Activated CD4-positive, alpha-beta T cell treated with anti-CD3 and anti-CD28 coated beads, Interleukin-2, amount 10 ng/mL, durations not matched to agents 24 days and 14 days (primary cell): ENCODE data around the gene THBS1. TPM values are rescaled to one million over a fixed set of nuclear protein-coding genes. Genes with fewer than 3 reads are reported as not detected.
A peak's percentile ranks its signal among the peaks of the same experiment; 100 is the strongest.

Source experiments
- DNase-seq: peaks from one replicate; pipeline ENCODE4 v3.0.0; 2022
- H3K27ac Mint-ChIP-seq: one replicate; pipeline ENCODE4 v1.8.0; 2022; ENCODE audit warnings: mild to moderate bottlenecking, mixed read lengths
- H3K27me3 Mint-ChIP-seq: one replicate; pipeline ENCODE4 v1.8.0; 2022; ENCODE audit warnings: mixed read lengths
- H3K36me3 Mint-ChIP-seq: one replicate; pipeline ENCODE4 v1.8.0; 2022; ENCODE audit warnings: low read depth, mild to moderate bottlenecking, mixed read lengths
- H3K4me1 Mint-ChIP-seq: one replicate; pipeline ENCODE4 v1.8.0; 2021; ENCODE audit warnings: mixed read lengths
- H3K4me3 Mint-ChIP-seq: one replicate; pipeline ENCODE4 v1.8.0; 2022; ENCODE audit warnings: mild to moderate bottlenecking, moderate library complexity, mixed read lengths
- H3K9me3 Mint-ChIP-seq: one replicate; pipeline ENCODE4 v1.8.0; 2021; ENCODE audit warnings: mixed read lengths
- intact Hi-C: fragments of 100-400 bp; cut with micrococcal nuclease; formaldehyde crosslinking; loops from one replicate; pipeline ENCODE4 v1.15.1; 2023
- total RNA-seq: library from RNA; stranded (reverse); gene quantifications from 2 replicates; pipeline ENCODE4 v1.2.3, GENCODE V29; 2022

The THBS1 gene
- total RNA-seq, 1 donor from 2014 or later: 2.8 TPM

DNA sequence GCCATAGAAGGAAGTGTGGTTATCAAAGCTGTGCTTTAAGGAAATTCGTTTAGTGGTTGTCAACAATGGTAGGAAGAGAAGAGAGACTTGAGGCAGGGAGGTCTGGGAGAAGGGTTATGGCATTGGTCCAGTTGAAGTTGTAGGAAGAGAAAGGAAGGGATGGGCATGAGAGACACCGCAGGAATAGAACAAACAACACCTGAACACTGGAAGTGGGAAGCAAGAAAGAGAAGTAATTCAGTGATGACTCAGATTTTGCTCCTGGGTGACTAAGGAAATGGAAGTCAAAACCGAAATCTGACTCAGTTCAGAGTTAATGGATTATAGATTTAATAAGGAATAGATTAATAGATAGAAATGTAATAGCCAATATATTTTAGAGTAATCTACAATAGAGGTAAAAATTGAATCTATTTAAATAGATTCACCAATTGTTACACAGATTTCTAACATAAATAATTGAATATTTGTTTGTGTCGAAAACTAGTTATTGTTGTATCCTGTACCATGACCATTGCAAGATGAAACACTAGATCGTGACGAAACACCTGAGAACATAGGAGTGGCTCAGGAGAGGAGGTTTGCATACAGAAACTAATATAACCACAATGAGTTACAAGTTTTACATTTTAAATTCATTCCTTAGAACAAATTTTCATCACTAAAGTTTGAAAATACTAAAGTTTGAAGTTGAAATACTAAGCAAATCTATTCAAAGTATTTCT is 36.0 kb downstream of the THBS1 start:
- Mint-ChIP-seq H3K4me1 (peaks cover 4% of the 10 kb centered on the region), H3K27ac (no peak overlapping the region), H3K36me3 (peaks cover 12% of the 10 kb centered on the region), H3K9me3 (peaks cover 23% of the 10 kb centered on the region), H3K4me3 (no peak overlapping the region), H3K27me3 (peaks cover 16% of the 10 kb centered on the region)
- no peak for DNase-seq
- intact Hi-C loops: no loop called here

GRCh38 chr15:39618063-39618823 is 37.4 kb downstream of the THBS1 start:
- DNase-seq: no peak
- Mint-ChIP-seq H3K9me3 (peaks cover 27% of the 10 kb centered on the region), H3K27me3 (peaks cover 12% of the 10 kb centered on the region), H3K4me3 (no peak overlapping the region), H3K4me1 (peaks cover 17% of the 10 kb centered on the region), H3K36me3 (peaks cover 8% of the 10 kb centered on the region), H3K27ac (no peak overlapping the region)
- intact Hi-C loops: no loop called here

DNA sequence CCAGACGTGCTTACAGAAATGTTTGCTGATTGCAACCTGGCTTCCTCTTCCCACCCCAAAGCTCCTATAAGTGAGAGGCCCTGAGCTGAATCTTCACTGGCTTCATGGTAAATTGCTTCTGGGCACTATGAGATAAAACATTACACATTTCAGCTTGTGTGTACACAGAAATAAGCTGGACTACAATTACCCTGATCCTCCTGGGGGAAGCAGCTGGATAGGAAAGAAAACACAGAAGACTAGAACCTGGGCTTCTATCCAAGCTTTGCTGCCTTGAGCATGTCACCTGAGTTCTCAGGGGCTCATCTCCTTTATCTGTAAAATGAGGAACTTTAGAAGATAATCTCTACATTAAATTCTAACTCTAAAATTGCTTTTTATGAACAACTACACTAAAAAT is 40.3 kb downstream of the THBS1 start:
- DNase-seq: no peak
- Mint-ChIP-seq H3K4me3 (no peak overlapping the region), H3K27me3 (peaks cover 8% of the 10 kb centered on the region), H3K27ac (no peak overlapping the region), H3K9me3 (peaks cover 18% of the 10 kb centered on the region), H3K36me3 (peaks cover 12% of the 10 kb centered on the region), H3K4me1 (peaks cover 44% of the 10 kb centered on the region)
- intact Hi-C loops: loop anchor here (10.0 kb wide), 2 partner anchors 1006 to 1066 kb away; no protein-coding TSS in a partner anchor

DNA sequence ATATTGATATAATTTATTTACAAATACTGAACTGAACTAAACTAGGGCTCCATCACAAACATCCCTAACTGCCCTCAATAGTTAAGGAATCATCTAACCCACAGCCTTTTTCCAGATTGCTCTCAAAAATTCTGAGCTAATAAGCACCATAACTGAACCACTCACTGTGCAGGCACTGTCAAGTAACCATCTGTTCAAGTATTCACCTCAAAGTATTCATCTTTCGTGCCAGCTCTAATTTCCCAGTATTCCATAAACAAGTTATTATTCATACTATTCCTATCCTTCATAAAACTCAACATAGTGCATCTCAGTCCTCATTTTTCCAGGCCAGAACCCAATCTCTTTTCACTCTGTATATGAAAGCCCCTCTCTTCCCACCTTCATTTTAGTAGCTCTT is 41.1 kb downstream of the THBS1 start:
- intact Hi-C loops: loop anchor here (10.0 kb wide), 2 partner anchors 1007 to 1067 kb away; no protein-coding TSS in a partner anchor
- no peak overlapping the region for H3K4me3 Mint-ChIP-seq
- H3K9me3 Mint-ChIP-seq: peaks cover 13% of the 10 kb centered on the region
- no peak for DNase-seq
- no peak overlapping the region for H3K27ac Mint-ChIP-seq
- H3K27me3 Mint-ChIP-seq: peaks cover 2% of the 10 kb centered on the region
- H3K36me3 Mint-ChIP-seq: peaks cover 18% of the 10 kb centered on the region
- peaks cover 48% of the 10 kb centered on the region for H3K4me1 Mint-ChIP-seq

GRCh38 chr15:39622660-39623516 is 42.0 kb downstream of the THBS1 start:
- no peak for DNase-seq
- Mint-ChIP-seq H3K36me3 (peaks cover 21% of the 10 kb centered on the region), H3K4me1 (peaks cover 58% of the 10 kb centered on the region), H3K27me3 (no peaks in the 10 kb centered on the region), H3K4me3 (peak overlapping the region; percentile 38), H3K9me3 (peaks cover 13% of the 10 kb centered on the region), H3K27ac (peak overlapping the region; percentile 99)
- intact Hi-C loops: loop anchor here (1.0 to 10.0 kb wide), 3 partner anchors 8 to 1068 kb away; no protein-coding TSS in a partner anchor

- peaks cover 21% of the 10 kb centered on the region for H3K36me3 Mint-ChIP-seq
- DNase-seq: peak; percentile 86
- intact Hi-C loops: loop anchor here (1.0 to 10.0 kb wide), 3 partner anchors 8 to 1069 kb away; no protein-coding TSS in a partner anchor
- peaks cover 63% of the 10 kb centered on the region for H3K4me1 Mint-ChIP-seq
- no peaks in the 10 kb centered on the region for H3K27me3 Mint-ChIP-seq
- H3K27ac Mint-ChIP-seq: peak overlapping the region; percentile 99
- H3K9me3 Mint-ChIP-seq: peaks cover 13% of the 10 kb centered on the region
- peak overlapping the region; percentile 38 for H3K4me3 Mint-ChIP-seq
These were observed 42.7 kb downstream of the THBS1 start for GRCh38 chr15:39623529-39623931.

DNA sequence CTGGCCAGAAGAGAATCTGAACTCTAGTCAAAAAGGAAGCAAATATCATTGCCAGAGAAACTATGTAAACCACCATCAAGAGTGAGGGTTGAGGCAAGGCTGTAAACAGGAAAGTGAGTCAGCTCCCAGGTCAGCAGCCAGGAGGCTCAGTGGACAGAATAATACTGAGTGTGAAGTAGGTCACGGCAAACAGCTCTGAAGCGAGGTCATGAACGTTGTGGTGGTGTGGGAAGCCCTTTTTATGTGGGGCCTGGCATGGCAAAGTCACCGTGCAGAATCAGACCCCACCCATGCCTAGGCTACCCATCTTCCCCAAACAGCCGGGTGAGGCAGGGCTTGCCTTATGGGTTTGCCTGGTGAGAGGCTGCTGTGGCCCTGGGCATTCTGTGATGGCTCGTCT is 43.9 kb downstream of the THBS1 start:
- H3K9me3 Mint-ChIP-seq: peaks cover 16% of the 10 kb centered on the region
- peak overlapping the region; percentile 99 for H3K27ac Mint-ChIP-seq
- intact Hi-C loops: loop anchor here (1.0 to 10.0 kb wide), 5 partner anchors 18 to 1070 kb away; no protein-coding TSS in a partner anchor
- H3K4me3 Mint-ChIP-seq: peak overlapping the region; percentile 76
- H3K4me1 Mint-ChIP-seq: peaks cover 76% of the 10 kb centered on the region
- no peaks in the 10 kb centered on the region for H3K27me3 Mint-ChIP-seq
- peaks cover 25% of the 10 kb centered on the region for H3K36me3 Mint-ChIP-seq
- peak; percentile 90 for DNase-seq

- peak; percentile 63 for DNase-seq
- peak overlapping the region; percentile 76 for H3K4me3 Mint-ChIP-seq
- peaks cover 16% of the 10 kb centered on the region for H3K9me3 Mint-ChIP-seq
- peaks cover 25% of the 10 kb centered on the region for H3K36me3 Mint-ChIP-seq
- no peaks in the 10 kb centered on the region for H3K27me3 Mint-ChIP-seq
- H3K4me1 Mint-ChIP-seq: peaks cover 82% of the 10 kb centered on the region
- intact Hi-C loops: loop anchor here (5.0 to 10.0 kb wide), 3 partner anchors 928 to 1071 kb away; no protein-coding TSS in a partner anchor
- peak overlapping the region; percentile 99 for H3K27ac Mint-ChIP-seq
These were observed 44.6 kb downstream of the THBS1 start for GRCh38 chr15:39625451-39625850.

GRCh38 chr15:39625856-39626255 is 45.0 kb downstream of the THBS1 start:
- peak overlapping the region; percentile 99 for H3K27ac Mint-ChIP-seq
- H3K4me3 Mint-ChIP-seq: peak overlapping the region; percentile 22
- intact Hi-C loops: loop anchor here (5.0 to 10.0 kb wide), 3 partner anchors 929 to 1071 kb away; no protein-coding TSS in a partner anchor
- DNase-seq: no peak
- H3K9me3 Mint-ChIP-seq: peaks cover 16% of the 10 kb centered on the region
- H3K4me1 Mint-ChIP-seq: peaks cover 85% of the 10 kb centered on the region
- H3K36me3 Mint-ChIP-seq: peaks cover 25% of the 10 kb centered on the region
- H3K27me3 Mint-ChIP-seq: no peaks in the 10 kb centered on the region

DNA sequence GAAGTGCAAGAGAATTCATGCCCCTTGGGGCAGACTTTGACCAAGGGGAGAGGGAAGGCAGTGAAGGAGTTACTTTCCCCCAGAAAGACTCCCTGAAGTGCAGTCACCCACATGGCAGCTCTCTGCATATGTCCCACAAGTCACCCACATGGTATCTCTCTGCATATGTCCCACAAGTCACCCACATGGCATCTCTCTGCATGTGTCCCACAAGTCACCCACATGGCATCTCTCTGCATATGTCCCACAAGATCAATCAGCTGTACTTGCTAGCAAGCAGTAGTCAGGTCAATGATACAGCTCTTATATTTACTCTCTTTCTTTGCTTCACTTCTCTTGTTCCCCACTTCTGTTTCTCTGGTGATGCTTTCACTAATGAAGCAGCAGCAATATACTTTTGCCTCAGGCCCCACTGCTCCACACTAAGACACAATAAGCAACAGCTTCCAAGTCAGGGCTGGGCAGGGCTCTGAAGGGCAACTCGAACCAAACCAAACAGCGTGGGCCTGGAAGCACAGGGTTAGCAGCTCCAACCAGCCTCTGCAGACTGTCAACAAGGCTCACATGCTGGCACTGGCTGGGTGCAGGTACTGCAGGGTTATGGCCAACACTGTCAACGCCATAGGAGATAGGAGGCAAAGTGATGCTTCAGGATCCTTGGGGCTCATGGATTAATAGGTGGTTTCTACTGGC is 46.7 kb downstream of the THBS1 start:
- H3K36me3 Mint-ChIP-seq: peaks cover 25% of the 10 kb centered on the region
- intact Hi-C loops: loop anchor here (2.0 to 10.0 kb wide), 4 partner anchors 485 to 1073 kb away; no protein-coding TSS in a partner anchor
- DNase-seq: no peak
- H3K4me1 Mint-ChIP-seq: peaks cover 84% of the 10 kb centered on the region
- peak overlapping the region; percentile 5 for H3K4me3 Mint-ChIP-seq
- H3K9me3 Mint-ChIP-seq: peaks cover 16% of the 10 kb centered on the region
- peak overlapping the region; percentile 35 for H3K27ac Mint-ChIP-seq
- no peaks in the 10 kb centered on the region for H3K27me3 Mint-ChIP-seq

DNA sequence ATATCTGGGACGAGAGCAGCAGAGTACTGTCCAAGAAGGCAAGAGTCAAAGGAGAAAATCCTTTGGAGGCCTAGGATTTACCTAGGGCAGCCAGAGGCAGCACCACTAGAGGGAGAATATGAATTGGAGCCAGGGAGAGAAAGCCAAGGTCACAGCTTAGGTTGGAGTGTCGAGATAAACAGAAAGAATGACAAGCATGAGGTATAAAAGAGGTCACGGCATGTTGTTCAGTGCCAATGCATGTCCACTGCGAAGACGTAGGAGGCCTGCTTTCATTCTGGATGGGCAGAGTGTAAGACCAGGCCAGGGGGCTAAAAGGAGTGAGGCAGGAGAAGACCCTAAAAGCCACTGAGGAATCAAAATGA is 47.2 kb downstream of the THBS1 start:
- no peak overlapping the region for H3K4me3 Mint-ChIP-seq
- H3K4me1 Mint-ChIP-seq: peaks cover 79% of the 10 kb centered on the region
- H3K36me3 Mint-ChIP-seq: peaks cover 25% of the 10 kb centered on the region
- no peak for DNase-seq
- H3K9me3 Mint-ChIP-seq: peaks cover 11% of the 10 kb centered on the region
- no peaks in the 10 kb centered on the region for H3K27me3 Mint-ChIP-seq
- peak overlapping the region; percentile 35 for H3K27ac Mint-ChIP-seq
- intact Hi-C loops: loop anchor here (2.0 to 10.0 kb wide), 4 partner anchors 485 to 1073 kb away; no protein-coding TSS in a partner anchor

- Mint-ChIP-seq H3K27ac (peak overlapping the region; percentile 81), H3K4me3 (peak overlapping the region; percentile 36), H3K27me3 (no peaks in the 10 kb centered on the region), H3K36me3 (peaks cover 25% of the 10 kb centered on the region), H3K4me1 (peaks cover 74% of the 10 kb centered on the region), H3K9me3 (peaks cover 12% of the 10 kb centered on the region)
- intact Hi-C loops: loop anchor here (2.0 to 10.0 kb wide), 4 partner anchors 486 to 1074 kb away; no protein-coding TSS in a partner anchor
- no peak for DNase-seq
These were observed 47.8 kb downstream of the THBS1 start for GRCh38 chr15:39628546-39629257.
